Hepatocyte (in vitro differentiated cells): ENCODE data around the gene CTNNA3. TPM values are rescaled to one million over a fixed set of nuclear protein-coding genes. Genes with fewer than 3 reads are reported as not detected.

Experiments
- DNase-seq: peaks from one replicate; pipeline ENCODE4 v3.0.0-alpha.2; 2016; ENCODE audit warnings: low spot score
- H2AFZ ChIP-seq: fragments of 200-600 bp; sonication (generic); 2 replicates; pipeline ENCODE4 v1.6.0; 2016; ENCODE audit warnings: antibody characterized with exemption, mild to moderate bottlenecking
- H3K27ac ChIP-seq: fragments of 200-600 bp; sonication (generic); 2 replicates; pipeline ENCODE4 v1.5.1; 2016; ENCODE audit warnings: mild to moderate bottlenecking
- H3K27me3 ChIP-seq: fragments of 200-600 bp; sonication (generic); 2 replicates; pipeline ENCODE4 v1.6.1; 2016
- H3K36me3 ChIP-seq: fragments of 200-600 bp; sonication (generic); replicated peaks from 2 replicates; pipeline ENCODE4 v1.5.1; 2016; ENCODE audit warnings: low read depth; ENCODE audit not compliant: insufficient read depth
- H3K4me1 ChIP-seq: fragments of 200-600 bp; sonication (generic); 2 replicates; pipeline ENCODE4 v1.5.1; 2016; ENCODE audit warnings: mild to moderate bottlenecking, moderate library complexity; ENCODE audit not compliant: insufficient read depth
- H3K4me2 ChIP-seq: fragments of 200-600 bp; sonication (generic); 2 replicates; pipeline ENCODE4 v1.6.0; 2016
- H3K4me3 ChIP-seq: fragments of 200-600 bp; sonication (generic); 2 replicates; pipeline ENCODE4 v1.5.1; 2016; ENCODE audit warnings: mild to moderate bottlenecking
- H3K79me2 ChIP-seq: fragments of 200-600 bp; sonication (generic); 2 replicates; pipeline ENCODE4 v1.6.0; 2017; ENCODE audit warnings: mild to moderate bottlenecking
- H3K9me2 ChIP-seq: fragments of 200-600 bp; sonication (generic); replicated peaks from 2 replicates; pipeline ENCODE4 v1.6.0; 2017; ENCODE audit warnings: mild to moderate bottlenecking; ENCODE audit not compliant: insufficient read depth
- H3K9me3 ChIP-seq: fragments of 200-600 bp; sonication (generic); 2 replicates; pipeline ENCODE4 v1.5.1; 2016; ENCODE audit warnings: low read depth, mild to moderate bottlenecking
- H4K20me1 ChIP-seq: fragments of 200-600 bp; sonication (generic); 2 replicates; pipeline ENCODE4 v1.6.0; 2016; ENCODE audit warnings: mild to moderate bottlenecking; ENCODE audit not compliant: insufficient read depth, poor library complexity, severe bottlenecking
- CTCF ChIP-seq: fragments of 200-600 bp; sonication (generic); IDR thresholded peaks from 2 replicates; pipeline ENCODE4 v1.5.1; 2016; ENCODE audit warnings: antibody characterized with exemption, mild to moderate bottlenecking; ENCODE audit not compliant: poor library complexity
- EZH2 ChIP-seq: fragments of 200-600 bp; sonication (generic); IDR thresholded peaks from 2 replicates; pipeline ENCODE4 v1.6.1; 2016; ENCODE audit warnings: antibody characterized with exemption, mild to moderate bottlenecking, borderline replicate concordance
- EZH2phosphoT487 ChIP-seq: fragments of 200-600 bp; sonication (generic); IDR thresholded peaks from one replicate; pipeline ENCODE4 v1.6.1; 2018; ENCODE audit warnings: antibody characterized with exemption, mild to moderate bottlenecking, low read depth, moderate library complexity; ENCODE audit not compliant: unreplicated experiment, severe bottlenecking
- WGBS: methylation state at CpG from one replicate; pipeline ENCODE4 v1.1.6; 2016; ENCODE audit warnings: low lambda C conversion rate; ENCODE audit errors: missing lambda C conversion rate; 5-methylcytosine and 5-hydroxymethylcytosine counted together
- polyA plus RNA-seq: library from polyadenylated mRNA; unstranded; fragments of >200 nt; fragmentation: Nextera tagmentation; extraction: Ambion mirVana; gene quantifications from 2 replicates; pipeline ENCODE4 v1.2.1, GENCODE V29; 2016
- total RNA-seq: library from RNA; depleted of rRNA; stranded (reverse); fragments of >200 nt; gene quantifications from 2 replicates; pipeline ENCODE4 v1.2.3, GENCODE V29; 2014

CTNNA3 gene
- total and polyA plus RNA-seq, 2 experiments from 2014 or later = 12.9 to 25.9 TPM

GRCh38 chr10:67112765-67113164 is 583.2 kb downstream of the CTNNA3 start:
- H3K27me3 ChIP-seq = no peaks in the 10 kb centered on the region
- H3K27ac ChIP-seq = no peak overlapping the region
- H3K4me3 ChIP-seq = no peak overlapping the region
- no peaks in the 10 kb centered on the region for H3K36me3 ChIP-seq
- no peaks in the 10 kb centered on the region for H3K4me1 ChIP-seq
- no peaks in the 10 kb centered on the region for H3K9me3 ChIP-seq
- WGBS = 93% methylated on average over 1 of the region's 1 CpG
- no peak overlapping the region for H3K4me2 ChIP-seq
- H4K20me1 ChIP-seq = no peaks in the 10 kb centered on the region
- no peak overlapping the region for H2AFZ ChIP-seq
- no peak for DNase-seq
- H3K9me2 ChIP-seq = no peaks in the 10 kb centered on the region
- no peak for TF ChIP-seq EZH2phosphoT487
- TF ChIP-seq CTCF = no peak
- no peak for TF ChIP-seq EZH2
- H3K79me2 ChIP-seq = no peaks in the 10 kb centered on the region

GRCh38 chr10:67110286-67110685 is 585.7 kb downstream of the CTNNA3 start:
- TF ChIP-seq CTCF = no peak
- no peak for TF ChIP-seq EZH2
- no peak for TF ChIP-seq EZH2phosphoT487
- DNase-seq = no peak
- H3K4me1 ChIP-seq = no peaks in the 10 kb centered on the region
- H2AFZ ChIP-seq = no peak overlapping the region
- no peak overlapping the region for H3K4me2 ChIP-seq
- no peak overlapping the region for H3K27ac ChIP-seq
- H3K9me2 ChIP-seq = no peaks in the 10 kb centered on the region
- no peaks in the 10 kb centered on the region for H3K9me3 ChIP-seq
- H3K79me2 ChIP-seq = no peaks in the 10 kb centered on the region
- H3K4me3 ChIP-seq = no peak overlapping the region
- H3K27me3 ChIP-seq = no peaks in the 10 kb centered on the region
- no peaks in the 10 kb centered on the region for H3K36me3 ChIP-seq
- H4K20me1 ChIP-seq = no peaks in the 10 kb centered on the region

DNA sequence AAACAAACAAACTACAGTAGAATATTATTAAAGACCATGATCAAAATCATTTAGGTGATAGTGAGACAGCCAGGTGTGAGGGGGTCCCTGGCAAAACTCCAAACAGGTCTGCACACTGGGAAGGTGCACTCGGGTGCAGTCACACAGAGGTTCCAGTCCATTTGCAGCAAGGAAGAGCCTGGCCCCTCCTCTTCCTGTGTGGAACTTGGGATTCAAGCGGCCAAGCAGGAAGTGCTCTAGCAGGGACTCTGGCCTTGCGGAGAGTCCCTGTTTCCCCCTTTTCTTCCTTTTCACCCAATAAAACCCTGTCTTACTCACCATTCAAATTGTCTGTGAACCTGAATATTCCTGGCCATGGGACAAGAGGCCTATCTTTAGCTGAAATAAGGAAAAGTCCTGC is 588.3 kb downstream of the CTNNA3 start:
- Histone ChIP-seq H3K79me2 (no peaks in the 10 kb centered on the region), H3K4me1 (no peaks in the 10 kb centered on the region), H3K9me3 (no peaks in the 10 kb centered on the region), H3K27me3 (no peaks in the 10 kb centered on the region), H2AFZ (no peak overlapping the region), H3K9me2 (no peaks in the 10 kb centered on the region), H3K4me3 (no peak overlapping the region), H3K4me2 (no peak overlapping the region), H3K36me3 (no peaks in the 10 kb centered on the region), H3K27ac (no peak overlapping the region), H4K20me1 (no peaks in the 10 kb centered on the region)
- TF ChIP-seq EZH2phosphoT487 (no peak), CTCF (no peak), EZH2 (no peak)
- 89% methylated on average over 3 of the region's 3 CpGs for WGBS
- no peak for DNase-seq

- H3K4me1 ChIP-seq = no peaks in the 10 kb centered on the region
- no peak overlapping the region for H2AFZ ChIP-seq
- H3K36me3 ChIP-seq = no peaks in the 10 kb centered on the region
- H3K9me2 ChIP-seq = no peaks in the 10 kb centered on the region
- TF ChIP-seq EZH2 (no peak), CTCF (no peak), EZH2phosphoT487 (no peak)
- WGBS = 67% methylated on average over 3 of the region's 3 CpGs
- H3K27me3 ChIP-seq = no peaks in the 10 kb centered on the region
- H3K4me2 ChIP-seq = no peak overlapping the region
- H3K79me2 ChIP-seq = no peaks in the 10 kb centered on the region
- H3K27ac ChIP-seq = no peak overlapping the region
- H4K20me1 ChIP-seq = no peaks in the 10 kb centered on the region
- no peak overlapping the region for H3K4me3 ChIP-seq
- no peak for DNase-seq
- H3K9me3 ChIP-seq = no peaks in the 10 kb centered on the region
Measured at GRCh38 chr10:67100951-67101350, 595.0 kb downstream of the CTNNA3 start.
